Gastrocnemius medialis (tissue), 4 donors: ENCODE results near the gene EEFSEC.

Source experiments
- CTCF ChIP-seq, 5 experiments: fragments of 450-650 bp in 3 of 5; fragments of 200-600 bp in 2 of 5; sonication (generic) in 2 of 5; IDR thresholded peaks in 4 of 5; conservative IDR thresholded peaks in 1 of 5; 1 replicate in 4 of 5; 2 replicates in 1 of 5; pipeline ENCODE4 v1.5.1; 2016 to 2019; ENCODE audit warnings: antibody characterized with exemption in 5 of 5, mild to moderate bottlenecking in 3 of 5, moderate library complexity in 3 of 5
- POLR2A ChIP-seq, 2 donors: fragments of 450-650 bp; IDR thresholded peaks; one replicate each; pipeline ENCODE4 v1.6.1; 2017; ENCODE audit warnings: antibody characterized with exemption in 2 of 2, mild to moderate bottlenecking in 2 of 2, moderate library complexity in 2 of 2

DNA sequence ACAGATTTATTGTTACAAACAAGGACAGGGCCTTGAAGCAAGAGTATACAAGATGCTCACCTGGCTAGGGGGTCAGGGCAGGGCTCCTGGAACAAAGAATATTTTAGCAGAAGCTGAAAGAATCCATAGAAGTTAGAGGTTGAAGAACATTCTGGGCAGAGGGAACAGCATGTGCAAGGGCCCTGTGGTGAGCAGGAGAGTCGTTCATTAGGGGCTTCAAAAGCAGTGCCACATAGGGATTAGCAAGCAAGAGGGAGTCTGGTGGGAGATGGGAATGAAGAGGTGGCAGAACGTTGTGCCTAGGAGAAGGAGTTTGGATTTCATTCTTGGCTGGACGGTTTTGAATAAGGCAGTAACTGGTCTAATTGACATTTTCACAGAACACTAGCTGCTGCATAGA, 290.5 kb downstream of the EEFSEC start:
- TF ChIP-seq CTCF (IDR thresholded peaks at IDR 0.05 in 4 of 5, conservative IDR thresholded peaks at IDR 0.05 in 1 of 5): no peak
- TF ChIP-seq POLR2A (IDR thresholded peaks at IDR 0.05): no peak
